DMS53 (cell line): ENCODE results near the gene PTGDS.

ENCODE experiments used
- DNase-seq: peaks from one replicate; lab custom pipeline; 2025; lab: John Stamatoyannopoulos, UW

PTGDS gene

DNA sequence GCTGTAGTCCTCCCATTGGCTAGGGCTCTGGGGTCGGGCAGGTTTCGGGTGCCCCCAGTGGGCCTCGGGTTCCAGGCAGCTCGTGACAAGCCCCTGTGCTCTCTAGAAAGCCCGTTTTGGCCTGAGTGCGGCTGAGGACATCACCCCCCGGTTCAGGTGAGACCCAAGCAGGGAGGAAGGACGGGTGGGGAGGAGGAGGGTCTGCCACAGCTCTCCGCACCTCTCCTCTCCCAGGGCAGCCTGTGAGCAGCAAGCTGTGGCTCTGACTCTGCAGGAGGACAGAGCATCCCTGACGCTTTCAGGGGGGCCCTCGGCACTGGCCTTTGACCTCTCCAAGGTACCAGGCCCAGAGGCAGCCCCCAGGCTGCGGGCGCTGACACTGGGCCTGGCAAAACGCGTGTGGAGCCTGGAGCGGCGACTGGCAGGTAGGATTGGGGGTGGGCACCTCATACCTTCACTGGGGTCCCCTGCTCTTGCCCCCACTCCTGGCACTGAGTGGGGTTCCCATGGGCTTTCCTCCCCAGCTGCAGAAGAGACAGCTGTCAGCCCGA lies 15.6 kb downstream of the PTGDS start:
- no peak for DNase-seq

DNA sequence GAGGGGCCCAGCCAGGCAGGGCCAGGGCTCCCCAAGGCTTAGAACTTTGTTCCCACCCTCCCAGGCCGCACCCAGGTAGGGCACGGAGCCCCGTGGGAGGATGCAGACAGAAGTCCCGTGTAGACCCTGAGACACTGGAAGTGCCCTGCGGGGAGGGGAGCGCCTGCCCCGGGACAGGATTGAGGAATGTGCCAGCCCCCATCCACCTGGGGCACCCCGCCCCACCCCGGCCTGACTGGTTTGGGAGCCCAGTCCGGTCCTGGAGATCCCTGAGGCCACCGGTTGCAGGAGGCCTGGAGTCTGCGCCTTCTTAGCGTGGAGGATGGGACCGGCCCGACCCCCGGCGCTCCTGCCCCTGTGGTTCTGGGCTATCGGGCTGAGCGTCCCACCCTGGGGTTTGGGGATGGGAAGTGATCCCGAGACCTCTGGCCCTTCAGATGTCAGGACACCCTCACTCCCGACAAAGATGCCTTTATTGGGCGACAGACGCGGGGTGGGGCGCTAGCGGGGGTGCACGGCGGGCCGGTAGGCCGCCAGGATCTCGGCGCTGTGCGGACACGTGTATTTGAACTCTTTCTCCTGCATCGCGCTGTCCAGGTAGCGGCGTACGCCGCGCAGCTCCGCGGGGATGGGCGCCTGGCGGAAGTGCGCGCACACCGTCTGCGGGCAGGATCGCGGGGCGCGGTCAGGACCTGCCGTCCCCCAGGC lies 17.0 kb downstream of the PTGDS start:
- DNase-seq = no peak

DNA sequence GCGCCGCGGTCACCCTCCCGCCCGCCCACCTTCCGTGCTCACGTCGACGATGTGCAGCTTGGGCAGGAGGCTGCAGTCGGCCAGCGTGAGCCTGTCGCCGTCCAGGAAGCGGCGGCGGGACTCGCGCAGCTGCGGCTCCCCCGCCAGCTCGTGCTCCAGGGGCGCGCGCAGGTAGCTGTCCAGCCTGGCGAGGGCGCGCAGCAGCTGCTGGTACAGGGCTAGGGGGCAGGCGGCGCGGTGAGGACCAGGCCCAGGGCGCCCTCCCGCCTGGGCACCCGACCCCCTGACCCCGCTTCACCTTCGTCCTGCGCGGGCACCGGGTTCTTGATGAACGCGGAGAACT lies 17.6 kb downstream of the PTGDS start:
- peak; percentile 82 for DNase-seq

DNA sequence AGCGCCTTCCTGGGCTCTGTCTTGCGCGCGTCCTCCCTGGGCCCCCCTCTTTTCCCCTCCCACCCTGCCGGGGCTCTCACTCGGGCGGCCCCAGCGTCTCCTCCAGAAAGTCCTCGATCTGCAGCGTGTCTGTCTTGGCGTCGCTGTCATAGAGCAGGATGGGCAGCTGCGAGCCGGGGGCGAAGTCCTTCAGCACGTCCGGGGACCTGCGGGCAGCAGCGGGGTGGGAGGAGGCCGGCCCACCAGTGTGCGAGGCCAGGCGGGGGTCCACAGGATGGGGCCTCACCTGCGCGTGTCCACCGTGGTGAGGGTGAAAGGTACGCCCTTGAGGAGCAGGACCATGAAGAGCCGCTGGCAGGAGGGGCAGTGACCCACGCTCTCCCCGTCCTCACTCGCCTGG lies 18.1 kb downstream of the PTGDS start:
- DNase-seq = peak; percentile 66

DNA sequence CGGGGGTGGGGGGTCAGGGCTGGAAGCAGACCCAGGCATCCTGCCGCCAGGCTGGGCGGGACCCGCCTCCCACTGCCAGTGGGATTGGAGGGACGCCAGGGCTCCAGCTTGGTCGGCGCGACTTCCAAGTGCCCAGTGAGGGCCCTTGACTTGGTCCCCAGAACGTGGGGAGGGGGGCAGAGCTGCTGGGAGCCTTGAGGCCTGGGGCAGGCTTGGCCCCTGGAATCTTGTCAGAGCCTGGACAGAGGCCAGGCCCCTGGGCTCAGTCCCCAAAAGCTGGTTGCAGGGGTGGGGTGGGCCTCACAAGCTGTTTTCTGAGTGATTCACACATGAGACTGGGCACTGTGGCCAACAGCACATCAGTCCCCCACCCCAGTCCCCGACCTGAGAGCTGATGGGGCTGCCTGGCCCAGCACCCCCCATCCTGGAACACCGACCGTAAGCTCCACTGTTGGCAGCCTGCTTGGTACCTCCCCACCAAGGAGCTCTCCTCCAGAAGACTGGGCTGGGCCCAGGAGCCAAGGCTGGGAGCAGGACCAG lies 18.5 kb downstream of the PTGDS start:
- DNase-seq = peak; percentile 53

DNA sequence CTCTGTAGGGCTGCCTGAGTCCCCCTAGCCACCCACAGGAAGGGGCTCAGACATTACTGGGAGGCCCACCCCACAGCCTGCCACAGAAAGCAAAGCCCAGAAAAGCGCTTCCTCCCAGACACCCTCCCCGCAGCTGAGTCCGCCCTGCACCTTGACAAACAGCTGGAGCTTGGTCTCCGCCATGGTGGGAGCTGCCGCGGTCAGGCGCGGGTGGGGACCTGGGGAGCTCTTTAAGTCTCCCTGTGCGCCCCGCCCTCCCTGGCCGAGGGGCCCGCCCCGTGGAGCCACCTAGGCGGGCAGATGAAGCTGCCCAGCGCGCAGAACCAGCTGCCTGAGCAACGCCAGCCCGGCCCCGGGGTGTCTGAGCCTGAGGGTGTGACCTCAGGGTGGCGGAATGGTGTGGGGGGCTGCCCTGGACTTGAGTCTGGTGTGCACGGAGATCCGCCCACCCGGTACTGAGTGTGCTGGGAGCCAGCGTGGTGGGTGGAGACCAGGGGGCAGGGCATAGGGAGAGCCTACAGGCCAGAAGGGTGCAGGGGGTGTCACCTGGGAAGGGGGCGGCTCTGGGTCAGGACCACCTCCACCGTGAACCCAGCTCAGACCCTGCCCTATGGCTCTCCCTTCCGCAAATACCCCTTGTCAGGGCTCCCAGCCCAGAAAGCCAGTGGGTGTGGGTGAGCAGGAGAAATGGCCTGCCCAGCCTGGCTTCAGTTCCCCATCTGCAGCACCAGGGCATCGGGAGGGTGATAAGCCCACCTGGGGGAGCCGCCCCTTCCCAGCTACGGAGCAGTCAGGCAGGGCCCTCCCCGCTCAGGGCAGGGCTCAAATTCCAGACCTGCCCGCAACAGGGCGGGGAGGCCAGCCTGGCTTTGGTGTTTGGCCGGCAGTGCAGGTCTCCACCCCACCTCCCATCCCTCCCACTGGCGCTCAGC lies 19.3 kb downstream of the PTGDS start, which contains the start of gene CLIC3:
Gene CLIC3, minus strand, starts transcription at position 208 of the 932 bp plus-strand sequence. Its CDS starts 25 bp downstream, at position 183.
- peak; percentile 58 for DNase-seq

DNA sequence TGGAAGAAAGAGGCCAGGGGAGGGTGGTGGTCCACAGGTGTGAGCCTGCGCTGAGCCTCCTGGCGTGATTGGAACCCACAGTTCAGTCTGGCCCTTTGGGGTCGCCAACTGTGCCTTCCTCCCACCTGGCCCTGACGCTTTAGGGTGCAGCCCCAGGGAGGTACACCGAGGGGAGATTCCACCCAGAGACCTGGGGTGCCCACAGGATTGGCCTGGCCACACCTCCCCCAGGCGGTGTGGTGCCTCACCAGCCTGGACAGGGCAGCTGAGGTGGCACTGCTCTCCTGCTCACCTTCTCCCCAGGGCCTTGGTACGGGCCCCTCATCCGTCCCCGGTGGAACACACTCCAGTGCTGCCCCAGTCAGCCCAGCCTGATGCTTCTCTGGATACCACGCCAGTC lies 20.1 kb downstream of the PTGDS start:
- DNase-seq = no peak

DNA sequence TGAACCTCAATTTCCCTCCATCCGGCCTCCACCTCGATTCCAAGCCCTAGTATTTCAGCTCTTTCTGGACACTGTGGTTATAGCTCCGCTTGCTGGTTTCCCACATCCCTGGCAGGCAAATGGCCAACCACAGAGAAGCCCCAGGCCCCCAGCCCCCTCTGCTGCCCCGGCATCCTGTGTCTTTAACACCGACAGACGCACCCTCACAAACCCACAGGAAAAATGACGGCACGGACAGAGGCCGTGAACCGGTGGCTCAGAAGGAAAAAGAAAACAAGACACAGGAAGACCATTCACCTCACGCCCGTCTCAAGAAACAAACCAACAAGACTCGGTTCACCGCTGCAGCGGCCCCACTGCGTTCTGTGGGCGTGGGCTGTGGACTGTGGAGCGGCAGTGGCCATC lies 20.5 kb downstream of the PTGDS start:
- no peak for DNase-seq

DNA sequence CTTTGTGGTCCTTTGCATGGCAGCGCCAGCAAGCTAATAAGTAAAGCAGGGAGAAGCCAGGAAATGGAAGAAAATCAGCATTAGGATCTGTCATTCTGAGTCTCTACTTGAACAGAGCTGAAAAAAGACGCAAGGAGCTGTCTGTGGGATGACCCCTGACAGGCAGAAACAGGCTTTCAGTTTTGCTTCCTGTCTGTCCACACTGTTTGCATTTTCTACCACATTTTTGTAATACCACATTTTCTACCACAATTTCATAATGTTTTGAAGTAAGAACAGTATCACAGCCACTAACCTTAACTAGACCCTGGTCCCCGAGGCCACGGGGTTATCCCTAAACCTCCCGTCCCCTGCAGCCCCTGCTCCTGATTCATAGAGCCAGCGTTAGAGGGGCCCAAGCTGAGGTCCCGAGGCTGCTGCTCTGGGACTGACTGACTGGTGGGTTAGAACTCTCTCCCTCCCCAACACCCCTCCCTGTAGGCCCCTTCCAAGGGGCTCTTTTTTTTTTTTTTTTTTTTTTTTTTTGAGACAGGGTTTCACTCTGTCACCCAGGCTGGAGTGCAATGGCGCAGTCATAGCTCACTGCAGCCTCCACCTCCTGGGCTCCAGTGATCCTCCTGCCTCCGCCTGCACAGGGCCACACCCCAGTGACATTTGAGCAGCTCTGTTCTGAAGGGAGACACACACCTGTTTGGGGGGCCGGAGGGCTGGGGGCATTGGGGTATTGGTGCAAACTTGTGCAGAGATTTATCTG lies 23.1 kb downstream of the PTGDS start:
- DNase-seq = no peak

DNA sequence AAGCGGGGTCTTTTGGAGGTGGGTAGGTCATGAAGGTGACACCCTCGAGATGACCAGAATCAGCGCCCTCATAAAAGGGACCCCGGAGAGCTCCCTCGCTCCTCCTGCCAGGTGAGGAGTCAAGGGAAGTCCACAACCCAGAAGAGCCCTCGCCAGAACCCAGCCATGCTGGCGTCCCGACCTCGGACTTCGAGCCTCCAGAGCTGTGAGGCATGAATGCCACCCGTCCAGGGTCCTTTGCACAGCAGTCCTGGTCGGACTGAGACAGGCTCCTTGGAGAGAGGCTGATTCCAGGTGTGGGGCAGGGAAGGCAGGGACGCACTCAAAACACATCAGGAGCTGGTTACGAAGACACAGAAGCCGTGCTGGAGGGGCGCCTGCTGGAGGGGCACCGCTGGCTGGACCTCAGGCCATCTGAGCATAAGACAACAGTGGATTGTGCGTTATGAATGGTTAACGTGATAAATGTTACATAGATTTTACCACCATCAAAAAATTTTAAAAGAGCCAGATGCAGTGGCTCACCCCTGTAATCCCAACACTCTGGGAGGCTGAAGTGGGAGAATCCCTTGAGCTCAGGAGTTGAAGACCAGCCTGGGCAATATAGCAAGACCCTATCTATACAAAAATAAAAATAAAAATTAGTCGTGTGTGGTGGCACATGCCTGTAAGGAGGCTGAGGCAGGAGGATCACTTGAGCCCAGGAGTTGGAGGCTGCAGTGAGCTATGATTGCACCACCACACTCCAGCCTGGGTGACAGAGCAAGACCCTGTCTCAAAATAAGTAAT lies 24.7 kb downstream of the PTGDS start:
- DNase-seq = no peak

DNA sequence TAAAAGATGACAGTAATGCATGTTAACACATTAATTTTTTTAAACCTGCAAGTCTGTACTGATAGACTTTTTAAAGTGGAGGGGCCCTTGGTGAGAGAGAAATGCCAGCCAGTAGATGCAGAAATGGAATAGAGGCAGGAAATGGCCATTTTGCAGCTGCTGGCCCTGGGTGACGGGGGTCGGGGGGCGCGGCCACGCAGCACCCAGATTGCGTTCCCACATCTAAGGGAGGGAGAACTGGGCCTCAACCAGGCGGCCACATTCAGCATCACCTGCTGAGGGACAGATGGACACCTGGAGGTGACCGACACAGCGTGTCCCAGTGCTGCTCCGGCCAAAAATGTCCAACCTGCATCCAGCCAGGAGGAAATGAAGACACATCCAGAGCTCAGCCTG lies 25.3 kb downstream of the PTGDS start:
- DNase-seq = no peak

DNA sequence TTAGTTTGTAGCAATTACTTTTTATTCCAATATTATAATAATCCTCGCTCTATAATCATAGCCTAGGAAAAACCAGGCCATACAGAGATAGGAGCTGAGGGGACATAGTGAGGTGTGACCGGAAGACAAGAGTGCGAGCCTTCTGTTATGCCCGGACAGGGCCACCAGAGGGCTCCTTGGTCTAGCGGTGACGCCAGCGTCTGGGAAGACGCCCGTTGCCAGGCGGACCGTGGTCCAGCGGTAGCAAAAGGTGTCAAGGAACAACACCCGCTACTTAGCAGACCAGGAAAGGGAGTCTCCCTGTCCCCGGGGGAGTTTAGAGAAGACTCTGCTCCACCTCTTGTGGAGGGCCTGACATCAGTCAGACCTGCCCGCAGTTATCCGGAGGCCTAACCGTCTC lies 27.0 kb downstream of the PTGDS start:
- peak; percentile 57 for DNase-seq

DNA sequence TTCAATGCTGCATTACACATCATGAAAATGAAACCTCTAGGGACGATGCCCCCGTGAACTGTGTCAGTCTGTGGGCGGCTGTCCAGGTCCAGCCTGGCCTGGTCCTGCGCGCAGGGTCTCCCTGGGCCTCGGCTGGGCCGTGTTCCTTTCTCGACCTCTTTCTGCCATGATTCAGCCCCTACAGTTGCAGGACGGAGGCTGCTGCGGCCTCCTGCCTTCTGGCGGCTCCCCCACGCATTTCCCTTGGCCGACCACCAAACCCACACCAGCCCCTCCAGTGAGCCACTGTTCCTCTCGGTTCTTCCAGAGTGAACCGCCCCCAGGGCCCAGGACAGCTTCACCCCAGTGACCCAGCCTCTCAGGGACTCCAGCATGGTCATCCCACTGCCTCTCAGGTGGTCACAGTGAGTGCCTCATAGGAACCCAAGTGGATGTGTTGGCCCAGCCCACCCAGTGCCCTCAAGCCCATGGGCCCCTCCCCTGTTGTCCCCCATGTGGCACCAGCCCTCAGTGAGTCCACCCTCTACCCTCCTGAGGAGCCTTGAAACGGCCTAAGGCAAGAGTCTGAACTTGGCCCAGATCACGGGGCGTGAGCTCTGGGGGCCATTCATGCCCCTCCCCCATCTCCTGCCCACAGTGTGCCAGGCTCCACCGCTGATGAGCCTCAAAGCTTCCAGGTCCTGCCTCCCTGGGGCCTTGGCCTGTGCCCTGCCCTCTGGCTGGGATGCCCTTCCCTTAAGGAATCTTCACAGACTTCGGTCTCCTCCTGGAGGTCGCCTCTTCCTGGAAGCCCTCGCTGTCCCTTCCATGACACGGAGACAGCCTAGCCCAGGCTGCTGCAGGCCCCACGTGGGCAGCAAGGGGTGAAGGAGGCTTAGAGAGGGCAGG lies 29.1 kb downstream of the PTGDS start:
- DNase-seq = no peak

DNA sequence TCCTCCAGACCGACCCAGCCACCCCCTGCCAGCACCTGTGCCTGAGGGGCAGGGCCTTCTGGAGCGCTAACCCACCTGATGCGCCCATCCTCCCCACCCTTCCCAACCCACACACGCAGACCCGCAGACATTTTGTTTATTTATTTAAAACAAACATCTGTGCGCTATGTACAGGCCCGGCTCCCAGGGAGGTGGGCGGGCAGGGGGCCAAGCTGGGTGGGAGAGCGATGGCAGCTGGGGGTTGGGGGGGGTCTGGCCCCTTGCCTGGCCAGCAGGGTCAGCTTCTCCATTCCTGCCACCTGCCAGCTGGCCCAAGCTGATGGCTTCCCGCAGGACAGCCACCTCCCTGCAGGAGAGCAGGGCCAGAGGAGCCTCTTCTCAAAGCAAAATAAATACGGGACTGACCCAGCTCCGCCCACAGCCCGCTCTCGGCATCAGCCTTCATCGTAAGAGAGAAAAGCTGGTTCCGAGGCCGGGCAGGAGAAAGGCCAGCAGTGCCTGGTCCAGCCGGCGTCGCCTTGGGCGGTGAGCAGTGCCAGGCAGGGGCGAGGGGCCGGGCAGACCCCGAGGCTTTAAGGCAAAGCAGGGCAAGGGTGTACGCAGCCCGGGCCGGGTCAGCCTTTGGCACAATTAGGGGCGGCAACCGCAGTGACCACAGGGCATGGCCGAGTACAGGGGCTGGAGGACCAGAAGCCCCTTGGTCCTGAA lies 30.0 kb downstream of the PTGDS start:
- peak; percentile 69 for DNase-seq

DNA sequence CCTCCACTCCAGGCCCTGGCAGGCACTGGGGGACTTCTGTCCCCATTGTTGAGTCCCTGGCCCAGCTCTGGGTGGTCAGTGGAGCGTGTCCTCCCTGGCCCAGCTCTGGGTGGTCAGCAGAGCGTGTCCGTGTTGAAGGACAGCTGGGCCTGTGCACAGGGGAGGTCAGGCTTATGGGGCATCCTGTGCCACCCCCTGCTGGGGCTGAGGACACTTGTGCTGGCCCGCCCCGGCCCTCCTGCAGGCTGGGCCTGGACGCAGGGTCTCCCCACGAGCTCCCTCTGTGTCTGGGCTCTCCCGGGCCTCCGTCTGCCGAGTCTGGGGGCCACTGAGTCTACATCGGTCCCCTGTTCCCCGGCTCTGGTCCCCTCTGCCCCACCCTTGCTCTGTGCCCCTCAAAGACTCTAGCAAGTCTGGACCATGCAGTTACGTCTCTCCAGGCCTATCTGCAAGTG lies 30.5 kb downstream of the PTGDS start:
- no peak for DNase-seq

DNA sequence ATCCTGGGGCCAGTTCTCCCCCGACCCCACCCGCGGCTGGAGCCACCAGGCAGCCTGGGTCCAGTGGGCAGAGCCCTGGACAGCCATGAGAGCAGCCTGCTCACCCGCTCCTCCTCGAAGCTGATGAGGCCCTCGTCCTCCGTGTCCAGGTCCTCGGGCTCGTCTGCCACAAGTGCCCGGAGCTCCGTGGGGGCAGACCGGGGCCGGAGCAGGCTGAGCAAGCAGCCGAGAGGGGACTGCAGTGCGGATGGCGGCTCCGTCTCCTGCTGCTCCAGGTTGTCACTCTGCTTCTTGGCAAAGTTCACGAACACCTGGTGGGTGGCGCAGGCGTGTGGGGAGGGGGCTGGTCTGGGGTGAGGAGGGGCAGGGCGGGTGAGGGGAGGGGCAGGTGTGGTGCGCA lies 31.0 kb downstream of the PTGDS start:
- DNase-seq = no peak

DNA sequence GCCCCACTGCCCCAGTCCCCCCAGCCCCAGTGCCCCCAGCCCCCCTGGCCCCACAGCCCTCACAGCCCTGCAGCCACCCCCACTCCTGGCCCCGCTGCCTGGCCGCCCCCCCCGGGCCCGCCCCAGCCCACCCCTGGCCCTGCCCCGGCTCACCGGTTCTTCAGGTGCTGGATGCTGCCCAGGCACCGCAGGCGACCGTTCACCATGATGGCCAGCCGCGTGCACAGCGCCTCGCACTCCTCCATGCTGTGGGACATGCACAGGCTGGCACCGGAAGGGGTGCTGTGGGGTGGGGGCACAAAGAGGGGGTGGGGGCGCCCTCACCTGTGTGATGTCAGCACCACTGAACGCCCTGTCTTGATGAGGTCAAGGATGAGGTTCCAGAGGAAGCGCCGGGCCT lies 31.9 kb downstream of the PTGDS start:
- DNase-seq = no peak

DNA sequence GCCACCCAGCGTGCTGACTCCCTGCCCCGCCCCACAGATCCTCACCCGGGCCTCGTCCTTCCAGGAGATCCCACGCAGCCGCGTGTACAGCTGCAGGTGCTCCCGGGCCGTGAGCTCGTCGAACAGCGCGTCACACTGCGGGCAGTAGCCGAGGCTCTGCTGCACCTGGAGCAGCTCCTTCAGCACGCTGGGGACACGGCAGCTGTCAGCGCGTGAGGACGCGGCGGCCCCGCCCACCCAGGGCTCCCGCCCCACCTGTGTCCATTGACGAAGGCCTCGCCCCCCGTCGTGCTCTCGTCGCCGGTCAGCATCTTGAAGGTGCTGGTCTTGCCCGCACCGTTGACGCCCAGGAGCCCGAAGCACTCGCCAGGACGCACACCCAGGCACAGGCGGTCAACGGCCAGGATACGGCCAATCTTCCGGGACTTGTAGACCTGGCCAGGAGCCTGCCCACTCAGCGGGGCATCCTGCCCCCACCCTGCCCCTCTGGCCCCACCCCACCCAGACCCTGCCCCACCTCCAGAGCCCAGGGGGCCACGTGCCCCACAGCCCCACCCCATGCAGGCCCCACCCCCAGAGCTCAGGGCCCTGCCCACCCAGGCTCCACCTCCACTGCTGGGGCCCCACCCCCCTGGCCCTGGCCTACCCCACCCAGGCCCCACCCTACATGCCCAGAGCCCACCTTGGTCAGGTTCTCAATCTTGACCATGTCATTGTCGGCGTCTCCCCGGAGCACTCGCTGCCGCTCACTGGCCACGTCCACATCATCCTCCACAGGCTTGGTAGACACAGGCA lies 32.8 kb downstream of the PTGDS start:
- no peak for DNase-seq

DNA sequence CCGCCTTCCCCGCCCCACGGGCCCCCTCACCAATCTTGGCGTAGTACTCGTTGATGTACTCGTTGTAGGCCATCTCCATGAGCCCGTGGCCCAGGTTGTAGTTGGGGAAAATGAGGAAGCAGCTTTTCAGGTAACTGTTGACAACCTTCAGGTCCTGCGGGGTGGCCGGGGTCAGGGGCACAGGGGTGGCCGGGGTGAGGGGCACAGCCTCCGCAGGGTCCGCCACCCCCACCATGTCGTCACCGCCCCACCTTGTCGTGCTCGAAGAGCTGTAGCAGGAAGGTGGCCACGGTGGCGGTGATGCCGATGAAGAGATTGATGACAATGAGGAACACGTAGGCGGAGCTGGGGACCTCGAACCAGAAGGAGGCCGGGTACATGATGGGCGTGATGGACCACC lies 33.9 kb downstream of the PTGDS start:
- DNase-seq = no peak
